GF-D8 (cell line): ENCODE data around the gene TBX2.
"Not testable (repeated sequence)": the region's sequence is repeated elsewhere in the genome, so short reads cannot be mapped to it uniquely, and the experiment has no call there.

Experiments used
- DNase-seq: peaks from one replicate; lab custom pipeline; 2025; lab: John Stamatoyannopoulos, UW

Gene TBX2

DNA sequence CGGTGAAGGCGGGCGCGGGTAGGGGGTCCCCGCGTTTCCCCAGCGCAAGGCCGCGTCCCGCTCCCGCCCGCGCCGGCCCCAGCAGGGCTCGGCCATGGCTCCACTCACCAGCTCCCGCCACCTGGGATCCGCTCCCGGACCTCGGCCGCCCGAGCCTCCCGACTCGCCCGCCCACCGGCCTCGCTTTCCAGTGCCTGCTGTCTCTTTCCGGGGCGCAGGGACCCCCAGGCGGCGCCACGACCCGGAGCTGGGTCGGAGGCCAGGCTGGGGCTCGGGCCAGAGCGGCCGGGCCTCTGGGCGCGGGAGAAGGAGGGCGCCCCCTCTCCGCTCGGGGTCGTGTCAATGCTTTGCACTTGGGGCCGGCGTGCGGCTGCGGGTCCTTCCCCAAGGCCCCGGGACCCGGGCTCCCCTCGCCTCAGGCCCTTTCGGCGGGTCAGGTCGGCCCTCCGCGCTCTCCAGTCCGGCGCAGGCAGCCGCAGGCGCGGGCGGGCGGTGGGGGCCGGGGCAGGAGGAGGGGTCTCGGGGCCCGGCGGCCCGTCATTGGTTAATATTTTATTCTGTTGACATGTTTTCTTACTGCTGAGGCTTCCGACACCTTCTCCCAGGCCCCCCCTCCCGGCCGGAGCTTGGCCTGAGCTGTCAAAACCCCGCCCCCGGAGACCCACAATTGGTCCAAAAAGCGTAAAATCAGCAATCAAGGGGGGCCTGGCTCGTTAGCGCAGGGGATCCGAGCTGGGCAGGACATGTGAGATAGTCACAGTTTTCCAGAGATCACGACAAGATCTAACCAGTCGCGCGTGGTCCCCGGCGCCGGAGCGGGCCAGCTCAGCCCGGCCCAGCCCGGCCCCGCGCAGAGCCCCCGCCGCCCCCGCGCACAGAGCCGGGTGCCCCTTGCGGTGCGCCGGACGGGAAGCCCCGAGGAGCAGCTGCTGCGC lies at the start of gene TBX2:
TSS of gene TBX2 (plus strand) at position 713 of the 935 bp plus-strand sequence. CDS start 334 bp downstream, outside the sequence.
- no peak for DNase-seq

DNA sequence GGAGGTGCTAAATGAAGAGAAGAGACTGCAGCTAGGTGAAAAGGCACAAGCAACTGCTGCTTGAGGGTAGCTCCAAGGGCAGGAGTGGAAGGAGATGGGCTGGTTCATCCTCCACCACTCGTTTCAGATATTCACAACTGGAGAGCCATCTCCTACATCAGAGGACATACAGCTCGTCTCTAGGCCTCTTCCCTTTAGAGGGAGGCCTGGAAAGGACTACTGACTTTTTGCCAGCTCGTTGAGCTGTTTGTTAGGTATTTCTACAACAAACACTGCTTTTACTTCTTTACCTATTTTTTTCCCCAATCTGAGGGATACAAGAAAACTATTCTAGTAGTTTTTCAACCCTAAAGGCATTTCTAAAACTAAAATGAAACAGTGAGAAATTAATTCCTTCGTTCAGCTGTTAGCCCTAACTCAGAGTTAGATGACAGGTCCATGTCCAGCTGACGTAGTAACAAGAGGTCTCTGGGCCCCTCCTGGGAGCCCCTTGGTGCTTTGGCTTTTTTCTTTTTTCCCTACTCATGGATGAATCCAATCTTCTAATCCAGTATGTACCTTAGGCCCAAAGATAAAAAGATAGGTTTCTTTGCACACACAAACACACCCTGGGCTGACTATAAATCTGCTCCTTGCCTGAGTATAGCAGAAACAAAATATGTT lies 47.8 kb upstream of the TBX2 start:
- DNase-seq: no peak

DNA sequence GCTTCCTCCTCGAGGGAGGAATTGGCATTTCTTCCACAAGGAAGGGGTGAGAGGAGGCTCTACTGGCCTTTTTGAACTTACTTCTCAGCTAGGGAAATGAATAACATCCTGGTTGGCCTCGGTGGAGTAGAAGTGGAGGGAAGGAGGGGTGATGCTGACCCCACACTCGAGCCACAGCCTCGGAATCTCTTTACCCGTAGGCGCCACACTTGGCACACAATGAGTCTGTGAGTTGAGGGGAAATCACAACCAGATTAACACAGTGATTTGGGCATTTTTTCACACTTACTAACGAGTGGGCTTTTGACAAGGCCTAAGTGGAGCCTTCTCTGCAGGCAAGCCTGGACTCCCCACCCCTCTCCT lies 47.3 kb upstream of the TBX2 start:
- DNase-seq: no peak

GRCh38 chr17:61352781-61353491 lies 46.7 kb upstream of the TBX2 start:
- DNase-seq: no peak

DNA sequence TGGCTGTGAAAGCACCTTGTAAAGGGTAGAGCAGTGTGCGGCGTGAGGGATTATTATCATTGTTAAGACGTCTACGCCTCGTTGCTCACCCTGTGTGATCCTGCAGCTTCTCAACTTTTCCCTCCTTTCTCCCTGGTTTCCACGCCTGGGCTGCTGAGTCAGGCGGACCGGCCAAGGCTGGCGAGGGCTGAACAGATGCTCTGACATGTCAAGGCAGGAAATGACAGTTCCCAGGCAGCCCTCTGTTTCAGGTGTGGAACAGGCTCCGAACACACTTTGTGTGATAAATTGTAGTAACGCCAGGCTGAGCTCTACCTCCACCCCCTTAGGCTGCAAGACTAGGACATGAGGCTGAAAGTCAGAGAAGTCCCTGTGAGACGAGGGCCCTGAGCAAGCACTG lies 46.0 kb upstream of the TBX2 start:
- no peak for DNase-seq

GRCh38 chr17:61354895-61355874 lies 44.5 kb upstream of the TBX2 start:
- no peak for DNase-seq

DNA sequence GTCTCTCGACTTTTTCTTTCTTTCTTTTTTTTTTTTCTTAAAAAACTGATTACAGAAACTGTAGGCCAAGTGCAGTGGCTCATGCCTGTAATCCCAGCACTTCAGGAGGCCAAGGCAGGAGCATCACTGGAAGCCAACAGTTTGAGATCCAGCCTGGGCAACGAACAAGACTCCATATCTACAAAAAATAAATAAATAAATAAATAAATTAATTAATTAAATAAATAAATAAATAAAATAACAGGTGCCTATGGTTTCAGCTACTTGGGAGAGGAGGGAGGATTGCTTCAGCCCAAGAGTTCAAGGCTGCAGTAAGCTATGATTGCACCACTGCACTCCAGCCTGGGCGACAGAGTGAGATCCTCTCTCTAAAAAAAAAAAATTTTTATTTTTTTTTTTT lies 42.6 kb upstream of the TBX2 start:
- DNase-seq: not testable (repeated sequence)

GRCh38 chr17:61359513-61359912 lies 40.1 kb upstream of the TBX2 start:
- DNase-seq: not testable (repeated sequence)

- DNase-seq: no peak
Measured at GRCh38 chr17:61360318-61360943, 39.2 kb upstream of the TBX2 start.

GRCh38 chr17:61361084-61361483 lies 38.6 kb upstream of the TBX2 start:
- no peak for DNase-seq

- no peak for DNase-seq
Measured at GRCh38 chr17:61362396-61362795, 37.2 kb upstream of the TBX2 start.

GRCh38 chr17:61362852-61363600 lies 36.6 kb upstream of the TBX2 start:
- no peak for DNase-seq

- DNase-seq: no peak
Measured at GRCh38 chr17:61363601-61364462, 35.8 kb upstream of the TBX2 start.

- no peak for DNase-seq
Measured at GRCh38 chr17:61364463-61364846, 35.2 kb upstream of the TBX2 start.

DNA sequence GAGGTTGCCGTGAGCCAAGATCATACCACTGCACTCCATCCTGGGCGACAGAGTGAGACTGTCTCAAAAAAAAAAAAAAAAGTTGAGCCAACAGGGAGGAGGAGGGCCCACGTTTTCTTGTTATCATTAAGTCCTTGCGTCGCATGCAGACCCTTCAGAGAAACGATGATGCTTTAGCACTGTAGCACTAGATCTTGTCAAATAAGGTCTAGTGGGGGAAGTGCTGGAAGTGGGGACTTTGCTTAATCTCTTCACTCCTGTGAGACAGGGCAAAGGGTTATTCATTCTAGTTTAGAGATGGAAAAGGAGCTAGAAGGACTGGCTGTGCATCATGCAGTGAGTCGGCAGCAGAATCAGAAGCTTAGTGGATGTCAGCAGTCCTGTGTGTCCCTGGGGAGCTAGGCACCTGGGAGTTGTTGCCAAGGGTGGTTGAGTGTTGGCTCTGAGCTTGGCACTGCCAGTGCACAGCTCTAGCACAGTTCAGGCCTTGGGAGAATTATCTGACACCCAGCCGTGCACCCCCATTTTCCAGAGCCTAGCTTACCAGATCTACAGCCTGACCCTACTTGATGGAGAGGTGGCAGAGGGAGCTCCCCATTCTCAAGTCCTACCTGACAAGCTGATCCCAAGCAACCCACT lies 33.4 kb upstream of the TBX2 start:
- no peak for DNase-seq

DNA sequence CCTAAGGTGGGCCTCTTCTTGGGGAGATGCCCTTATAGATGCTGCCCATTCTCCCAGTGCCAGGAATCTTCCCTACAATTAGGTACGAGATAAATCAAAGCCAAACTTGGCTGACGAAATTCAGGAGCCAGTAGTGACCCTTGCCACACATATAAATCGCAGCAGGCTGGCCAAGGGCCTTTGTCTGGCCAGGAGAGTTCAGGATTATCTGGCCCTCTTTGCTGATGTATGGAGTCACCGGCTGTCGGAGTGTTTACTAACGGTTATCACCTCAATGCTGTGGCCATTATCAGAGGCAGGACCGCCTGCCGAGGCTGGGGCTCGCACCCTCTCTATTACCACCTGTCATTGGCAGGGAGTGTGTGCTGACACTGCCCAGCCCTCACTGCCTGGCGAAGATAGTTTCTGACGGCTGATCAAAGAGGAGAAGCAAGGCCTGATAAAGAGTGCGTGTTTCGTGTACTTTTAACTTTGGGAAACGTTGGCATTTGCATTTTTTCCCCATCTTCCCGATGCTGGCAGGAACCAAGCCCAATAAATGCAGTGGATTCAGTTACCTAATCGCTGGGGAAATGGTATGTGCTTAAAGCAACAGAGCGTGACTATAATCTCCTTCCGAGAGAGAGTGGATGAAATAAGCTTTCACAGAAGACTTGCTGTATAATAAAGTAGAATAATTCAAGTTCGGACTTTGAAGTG lies 32.8 kb upstream of the TBX2 start:
- no peak for DNase-seq

DNA sequence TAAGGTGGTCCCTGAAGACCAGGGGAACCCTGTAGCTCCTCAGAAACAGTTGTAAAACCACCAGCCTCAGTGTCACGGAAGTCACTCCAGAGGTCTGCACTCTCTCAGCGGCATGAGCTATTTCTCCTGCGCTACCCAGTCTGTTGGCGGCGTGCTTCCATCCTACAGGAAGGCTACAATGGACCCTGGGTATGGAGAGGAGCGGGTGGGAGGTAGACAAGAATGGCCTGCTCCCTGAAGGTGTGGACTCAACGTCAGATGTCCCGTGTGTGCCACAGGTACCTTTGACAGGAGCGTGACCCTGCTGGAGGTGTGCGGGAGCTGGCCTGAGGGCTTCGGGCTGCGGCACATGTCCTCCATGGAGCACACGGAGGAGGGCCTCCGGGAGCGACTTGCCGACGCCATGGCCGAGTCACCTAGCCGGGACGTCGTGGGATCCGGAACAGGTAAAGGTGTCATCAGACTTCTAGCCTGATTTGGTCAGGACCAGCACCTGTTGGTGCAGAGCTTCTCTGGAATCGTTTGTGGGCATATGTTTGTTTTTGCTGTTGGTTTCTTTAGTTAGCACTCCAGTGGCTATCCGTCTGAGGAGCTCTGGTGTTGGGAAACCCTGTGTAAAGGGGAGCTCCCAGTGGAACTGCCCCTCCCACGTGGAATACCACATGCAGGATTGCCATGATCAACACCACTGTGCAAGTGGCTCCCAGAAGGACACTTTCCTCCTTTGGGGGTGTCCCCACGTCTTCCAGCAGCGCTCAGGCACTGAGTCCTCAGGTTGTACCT lies 31.4 kb upstream of the TBX2 start:
- DNase-seq: no peak
